GM18508 (cell line): Measurements from ENCODE around the gene CIAO2B.
"Not testable (repeated sequence)": the region's sequence is repeated elsewhere in the genome, so short reads cannot be mapped to it uniquely, and the experiment has no call there.

Experiments
- ATAC-seq: cut with Tn5 transposase; IDR thresholded peaks from one replicate; pipeline ENCODE4 v1.9.1; 2021; ENCODE audit warnings: moderate number of reproducible peaks; ENCODE audit not compliant: insufficient read depth, unreplicated experiment

CIAO2B gene

GRCh38 chr16:66958857-66959703 lies 24.9 kb upstream of the CIAO2B start:
- ATAC-seq, result no peak

DNA sequence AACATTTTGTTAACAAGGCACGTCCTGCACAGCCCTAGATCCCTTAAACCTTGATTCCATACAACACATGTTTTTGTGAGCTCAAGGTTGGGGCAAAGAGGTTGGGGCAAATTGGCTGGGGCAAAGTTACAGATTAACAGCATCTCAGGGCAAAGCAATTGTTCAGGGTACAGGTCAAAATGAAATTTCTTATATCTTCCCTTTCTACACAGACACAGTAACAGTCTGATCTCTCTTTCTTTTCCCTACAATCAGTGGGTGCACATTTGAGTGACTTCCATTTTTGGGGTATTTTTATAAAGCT lies 21.9 kb upstream of the CIAO2B start:
- not testable (repeated sequence) for ATAC-seq

- not testable (repeated sequence) for ATAC-seq
These were observed 21.4 kb upstream of the CIAO2B start for GRCh38 chr16:66955363-66956153.

DNA sequence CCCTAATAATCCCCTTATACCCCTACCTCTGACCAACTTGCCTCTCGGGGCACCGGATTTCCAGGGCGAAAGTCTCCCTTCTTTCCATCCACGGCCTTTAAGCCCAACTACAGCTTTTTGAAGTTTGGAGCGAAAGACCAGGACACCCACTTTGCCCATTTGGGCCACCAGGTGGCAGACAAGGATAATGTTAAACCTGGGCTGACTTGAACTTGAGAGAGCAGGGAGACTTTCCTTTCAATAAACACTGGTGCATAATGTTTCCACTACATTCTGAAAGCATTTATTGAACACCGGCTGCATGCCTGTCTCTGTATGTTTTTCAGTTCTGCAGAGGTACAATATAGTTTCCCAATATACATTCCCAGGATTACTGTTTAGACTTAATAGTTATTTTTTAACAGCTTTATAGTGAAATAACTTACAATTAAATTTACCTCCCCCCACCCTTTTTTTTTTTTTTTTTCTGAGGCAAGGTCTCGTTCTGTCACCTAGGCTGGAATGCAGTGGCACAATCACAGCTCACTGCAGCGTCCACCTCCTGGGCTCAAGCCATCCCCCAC lies 20.0 kb upstream of the CIAO2B start:
- no peak for ATAC-seq

DNA sequence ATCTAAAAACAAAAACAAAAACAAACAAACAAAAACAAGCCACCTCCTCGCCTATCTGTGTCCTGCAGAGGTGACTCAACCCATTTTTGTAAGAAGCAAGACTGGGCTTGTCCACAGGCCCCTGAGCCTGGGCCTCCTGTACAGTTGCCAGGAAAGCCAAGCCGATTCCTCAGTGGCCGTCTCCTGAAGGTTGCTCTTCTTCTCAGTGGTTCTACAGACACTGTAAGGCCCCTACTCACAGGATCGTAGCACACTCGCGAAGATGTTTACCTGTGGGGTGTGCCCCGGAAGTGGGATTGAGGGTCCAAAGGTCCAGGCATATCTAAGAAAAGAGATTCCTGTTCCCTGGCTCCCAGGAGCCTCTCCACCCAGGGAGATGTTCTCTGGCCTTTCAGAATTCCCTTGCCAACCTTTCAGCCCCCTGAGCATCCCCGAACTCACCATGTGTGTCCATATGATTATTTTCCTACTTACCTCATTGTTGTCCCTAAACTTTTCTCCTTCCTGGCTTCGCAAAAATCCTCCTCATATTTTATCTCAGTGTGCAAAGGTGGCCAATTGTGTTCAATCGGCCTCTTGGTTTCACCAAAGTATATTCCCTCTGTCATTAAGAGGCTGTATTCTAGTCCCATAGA lies 19.4 kb upstream of the CIAO2B start:
- no peak for ATAC-seq

GRCh38 chr16:66952430-66953110 lies 18.4 kb upstream of the CIAO2B start:
- no peak for ATAC-seq

- ATAC-seq, result no peak
These were observed 17.0 kb upstream of the CIAO2B start for GRCh38 chr16:66950971-66951790.

DNA sequence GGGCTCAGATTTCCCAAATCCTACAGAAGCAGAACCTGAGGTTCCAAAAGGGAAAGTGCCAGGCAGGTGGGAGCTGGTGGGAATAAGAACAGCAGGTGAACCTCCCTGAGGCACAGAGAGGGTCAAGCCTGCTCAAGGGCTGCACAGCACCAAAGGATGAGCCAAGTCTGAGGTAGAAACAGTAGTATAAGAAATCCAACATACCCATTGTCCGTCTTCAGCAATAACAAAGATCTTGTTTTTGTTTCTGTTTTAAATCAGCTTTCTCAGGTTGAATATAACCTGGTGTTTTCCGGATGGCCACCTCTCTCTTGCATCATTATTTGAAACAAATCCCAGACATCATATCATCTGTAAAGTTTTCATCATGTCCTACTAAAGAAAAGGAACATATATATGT lies 16.2 kb upstream of the CIAO2B start:
- no peak for ATAC-seq

GRCh38 chr16:66949472-66949871 lies 15.3 kb upstream of the CIAO2B start:
- ATAC-seq, result no peak

DNA sequence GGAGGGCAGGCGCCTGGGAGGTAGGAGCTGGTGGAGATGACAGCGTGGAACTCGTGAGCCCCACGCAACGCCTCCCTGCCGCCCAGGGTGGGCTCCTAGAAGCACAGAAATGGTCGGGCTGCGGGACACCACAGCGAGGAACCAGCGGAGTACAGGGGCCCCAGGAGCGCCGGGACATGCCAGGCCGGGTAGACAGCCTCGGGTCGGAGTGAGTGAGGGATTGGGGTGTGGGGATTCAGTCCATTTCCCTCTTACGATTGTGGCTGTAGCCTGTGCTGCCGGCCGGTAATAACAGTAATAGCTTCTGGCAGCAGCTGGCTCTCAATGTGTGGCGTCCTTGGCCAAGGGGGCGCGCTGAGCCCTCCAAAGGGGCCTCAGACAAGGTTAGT lies 14.6 kb upstream of the CIAO2B start:
- no peak for ATAC-seq

DNA sequence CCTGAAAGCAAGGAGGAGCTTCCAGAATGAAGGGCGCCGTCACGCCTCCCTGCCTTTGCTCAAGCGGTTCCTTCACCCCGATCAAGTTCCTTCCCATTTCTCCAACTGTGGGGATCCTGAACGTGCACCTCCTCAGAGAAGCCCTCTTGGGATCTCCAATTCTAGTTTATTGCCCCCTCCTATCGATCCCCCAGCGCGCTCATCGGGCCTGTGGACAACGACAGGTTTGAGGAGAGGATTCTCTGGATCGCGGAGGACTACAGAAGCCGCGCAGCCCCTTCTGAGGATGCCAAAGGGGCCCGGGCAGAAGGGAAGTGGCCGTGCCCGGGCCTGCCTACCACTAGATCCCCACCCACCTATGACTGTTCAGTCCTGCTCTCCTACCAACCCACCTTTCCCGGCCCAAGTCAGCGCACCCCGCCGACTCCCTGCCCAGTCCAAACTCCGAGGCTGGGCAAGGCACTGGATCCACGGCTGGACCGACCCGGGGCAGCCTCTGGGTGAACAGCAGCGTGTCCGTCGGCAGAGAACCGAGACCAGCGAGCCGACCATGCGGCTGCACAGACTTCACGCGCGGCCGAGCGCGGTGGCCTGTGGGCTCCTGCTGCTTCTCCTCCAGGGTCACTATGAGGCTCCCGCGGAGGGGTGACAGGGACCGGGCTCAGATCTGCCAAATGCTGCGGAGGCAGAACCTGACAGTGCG lies 14.1 kb upstream of the CIAO2B start:
- no peak for ATAC-seq

DNA sequence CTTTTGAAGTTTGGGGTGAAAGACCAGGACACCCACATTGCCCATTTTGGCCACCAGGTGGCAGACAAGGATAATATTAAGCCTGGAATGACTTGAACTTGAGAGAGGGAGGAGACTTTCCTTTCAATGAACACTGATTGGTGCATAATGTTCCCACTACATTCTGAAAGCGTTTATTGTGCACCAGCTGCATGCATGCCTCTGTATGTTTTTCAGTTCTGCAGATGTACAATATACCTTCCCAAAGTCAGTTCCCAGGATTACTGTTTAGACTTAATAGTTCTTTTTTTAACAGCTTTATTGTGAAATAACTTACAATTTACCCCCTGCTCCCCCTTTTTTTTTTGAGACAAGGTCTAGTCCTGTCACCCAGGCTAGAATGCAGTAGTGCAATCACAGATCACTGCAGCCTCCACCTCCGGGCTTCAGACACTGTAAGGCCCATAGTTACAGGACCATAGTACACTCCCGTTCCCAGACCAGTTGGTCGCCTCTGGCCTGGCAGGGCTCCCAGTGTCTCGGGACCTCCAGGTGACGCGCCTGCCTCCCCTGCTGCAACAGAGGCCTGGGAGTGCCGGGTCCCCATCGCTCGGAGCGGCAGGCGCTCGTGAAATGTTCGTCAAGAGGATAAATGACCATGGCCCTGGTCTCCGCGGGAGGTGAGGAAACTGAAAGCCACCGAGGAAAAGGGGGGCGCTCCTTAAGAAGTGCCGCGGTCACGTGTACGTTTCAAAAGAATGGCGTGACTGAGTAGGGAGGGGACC lies 13.3 kb upstream of the CIAO2B start:
- ATAC-seq, result no peak

GRCh38 chr16:66946974-66947301 lies 12.7 kb upstream of the CIAO2B start:
- ATAC-seq, result no peak

- ATAC-seq, result no peak
These were observed 12.3 kb upstream of the CIAO2B start for GRCh38 chr16:66946541-66946940.

DNA sequence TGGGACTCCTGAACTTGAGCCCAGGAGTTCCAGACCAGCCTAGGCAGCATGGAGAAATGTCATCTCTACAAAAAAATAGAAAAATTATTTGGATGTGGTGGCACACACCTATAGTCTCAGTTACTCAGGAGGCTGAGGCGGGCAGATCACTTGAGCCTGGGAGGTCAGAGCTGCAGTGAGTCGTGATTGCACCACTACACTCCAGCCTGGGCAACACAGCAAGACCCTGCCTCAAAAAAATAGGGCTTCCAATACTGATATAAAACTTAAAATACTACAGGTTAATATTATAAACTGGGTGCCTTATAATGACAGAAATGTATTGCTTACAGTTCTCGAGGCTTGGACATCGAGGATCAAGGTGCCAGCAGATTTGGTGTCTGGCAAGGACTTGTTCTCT lies 11.7 kb upstream of the CIAO2B start:
- no peak for ATAC-seq

DNA sequence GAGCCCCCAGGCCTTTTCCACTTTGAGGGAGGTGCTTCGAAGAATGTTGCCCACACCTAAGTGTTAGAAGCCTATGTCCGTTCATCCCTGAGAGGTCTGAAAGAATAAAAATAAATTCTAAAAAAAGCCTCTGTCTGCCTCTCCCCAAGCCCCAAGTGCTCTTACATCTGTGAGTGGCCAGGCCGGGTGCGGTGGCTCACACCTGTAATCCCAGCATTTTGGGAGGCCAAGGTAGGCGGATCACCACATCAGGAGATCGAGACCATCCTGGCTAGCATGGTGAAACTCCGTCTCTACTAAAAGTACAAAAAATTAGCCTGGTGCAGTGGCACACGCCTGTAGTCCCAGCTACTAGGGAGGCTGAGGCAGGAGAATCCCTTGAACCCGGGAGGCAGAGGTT lies 10.8 kb upstream of the CIAO2B start:
- not testable (repeated sequence) for ATAC-seq

DNA sequence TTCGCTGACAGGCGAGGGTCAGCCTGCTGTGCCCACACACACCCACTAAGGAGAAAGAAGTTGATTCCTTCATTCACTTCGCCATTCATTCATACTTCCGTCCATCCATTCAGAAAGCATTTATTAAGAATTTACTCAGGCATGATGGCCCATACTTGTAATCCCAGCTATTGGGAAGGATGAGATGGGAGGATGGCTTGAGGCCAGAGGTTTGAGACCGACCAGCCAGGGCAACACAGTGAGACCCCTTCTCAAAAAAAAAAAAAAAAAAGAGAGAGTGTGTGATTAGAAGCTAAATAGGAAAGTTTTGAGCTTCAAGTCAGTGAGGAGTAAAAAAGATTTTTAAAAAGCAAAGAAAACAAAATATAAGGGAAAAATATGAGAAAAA lies 9.8 kb upstream of the CIAO2B start:
- no peak for ATAC-seq

GRCh38 chr16:66943426-66944053 lies 9.3 kb upstream of the CIAO2B start:
- ATAC-seq, result no peak
